ENCODE data around the gene TMEM184B.

DNA sequence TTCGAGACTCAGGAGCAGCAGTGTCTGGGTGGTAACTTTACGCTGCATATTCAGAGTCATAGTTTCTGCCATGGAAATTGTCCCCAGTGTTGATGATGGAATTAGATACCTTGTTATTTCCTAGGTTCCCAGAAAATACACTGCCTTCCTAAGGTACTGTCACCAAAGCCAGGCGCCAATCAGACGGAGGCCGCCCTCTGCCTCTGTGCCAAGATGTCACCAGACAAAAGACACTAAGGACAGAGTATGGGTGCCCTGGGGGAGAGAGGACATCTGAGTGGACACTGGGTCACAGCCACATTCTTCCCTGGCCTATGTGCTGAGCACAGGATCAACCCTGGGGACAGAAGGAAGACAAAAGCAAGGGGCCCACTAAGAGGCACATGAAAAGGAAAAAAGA, 102.3 kb downstream of the TMEM184B start:
- TF ChIP-seq ISL1 (CRISPR knock-in tag; IDR thresholded peaks at IDR 0.05) (no peak), ZC3H10 (CRISPR knock-in tag; IDR thresholded peaks at IDR 0.05) (no peak), SNAI2 (CRISPR knock-in tag; IDR thresholded peaks at IDR 0.05) (no peak), BACH2 (CRISPR knock-in tag; IDR thresholded peaks at IDR 0.05; ENCODE audit: borderline replicate concordance) (no peak), TOX (CRISPR knock-in tag; IDR thresholded peaks at IDR 0.05; ENCODE audit: borderline replicate concordance) (no peak), ARNTL (CRISPR knock-in tag; IDR thresholded peaks at IDR 0.05; ENCODE audit: borderline replicate concordance, low read depth) (no peak), CSDC2 (CRISPR knock-in tag; IDR thresholded peaks at IDR 0.05) (no peak)
- TF ChIP-seq, protein P1, sequence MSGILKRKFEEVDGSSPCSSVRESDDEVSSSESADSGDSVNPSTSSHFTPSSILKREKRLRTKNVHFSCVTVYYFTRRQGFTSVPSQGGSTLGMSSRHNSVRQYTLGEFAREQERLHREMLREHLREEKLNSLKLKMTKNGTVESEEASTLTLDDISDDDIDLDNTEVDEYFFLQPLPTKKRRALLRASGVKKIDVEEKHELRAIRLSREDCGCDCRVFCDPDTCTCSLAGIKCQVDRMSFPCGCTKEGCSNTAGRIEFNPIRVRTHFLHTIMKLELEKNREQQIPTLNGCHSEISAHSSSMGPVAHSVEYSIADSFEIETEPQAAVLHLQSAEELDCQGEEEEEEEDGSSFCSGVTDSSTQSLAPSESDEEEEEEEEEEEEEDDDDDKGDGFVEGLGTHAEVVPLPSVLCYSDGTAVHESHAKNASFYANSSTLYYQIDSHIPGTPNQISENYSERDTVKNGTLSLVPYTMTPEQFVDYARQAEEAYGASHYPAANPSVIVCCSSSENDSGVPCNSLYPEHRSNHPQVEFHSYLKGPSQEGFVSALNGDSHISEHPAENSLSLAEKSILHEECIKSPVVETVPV (CRISPR knock-in tag; IDR thresholded peaks at IDR 0.05), result no peak
- TF ChIP-seq, protein P2, sequence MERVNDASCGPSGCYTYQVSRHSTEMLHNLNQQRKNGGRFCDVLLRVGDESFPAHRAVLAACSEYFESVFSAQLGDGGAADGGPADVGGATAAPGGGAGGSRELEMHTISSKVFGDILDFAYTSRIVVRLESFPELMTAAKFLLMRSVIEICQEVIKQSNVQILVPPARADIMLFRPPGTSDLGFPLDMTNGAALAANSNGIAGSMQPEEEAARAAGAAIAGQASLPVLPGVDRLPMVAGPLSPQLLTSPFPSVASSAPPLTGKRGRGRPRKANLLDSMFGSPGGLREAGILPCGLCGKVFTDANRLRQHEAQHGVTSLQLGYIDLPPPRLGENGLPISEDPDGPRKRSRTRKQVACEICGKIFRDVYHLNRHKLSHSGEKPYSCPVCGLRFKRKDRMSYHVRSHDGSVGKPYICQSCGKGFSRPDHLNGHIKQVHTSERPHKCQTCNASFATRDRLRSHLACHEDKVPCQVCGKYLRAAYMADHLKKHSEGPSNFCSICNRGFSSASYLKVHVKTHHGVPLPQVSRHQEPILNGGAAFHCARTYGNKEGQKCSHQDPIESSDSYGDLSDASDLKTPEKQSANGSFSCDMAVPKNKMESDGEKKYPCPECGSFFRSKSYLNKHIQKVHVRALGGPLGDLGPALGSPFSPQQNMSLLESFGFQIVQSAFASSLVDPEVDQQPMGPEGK (CRISPR knock-in tag; IDR thresholded peaks at IDR 0.05; ENCODE audit: borderline replicate concordance), result no peak
- TF ChIP-seq, protein P3, sequence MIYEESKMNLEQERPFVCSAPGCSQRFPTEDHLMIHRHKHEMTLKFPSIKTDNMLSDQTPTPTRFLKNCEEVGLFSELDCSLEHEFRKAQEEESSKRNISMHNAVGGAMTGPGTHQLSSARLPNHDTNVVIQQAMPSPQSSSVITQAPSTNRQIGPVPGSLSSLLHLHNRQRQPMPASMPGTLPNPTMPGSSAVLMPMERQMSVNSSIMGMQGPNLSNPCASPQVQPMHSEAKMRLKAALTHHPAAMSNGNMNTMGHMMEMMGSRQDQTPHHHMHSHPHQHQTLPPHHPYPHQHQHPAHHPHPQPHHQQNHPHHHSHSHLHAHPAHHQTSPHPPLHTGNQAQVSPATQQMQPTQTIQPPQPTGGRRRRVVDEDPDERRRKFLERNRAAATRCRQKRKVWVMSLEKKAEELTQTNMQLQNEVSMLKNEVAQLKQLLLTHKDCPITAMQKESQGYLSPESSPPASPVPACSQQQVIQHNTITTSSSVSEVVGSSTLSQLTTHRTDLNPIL (CRISPR knock-in tag; IDR thresholded peaks at IDR 0.05; ENCODE audit: low read depth), result no peak
- TF ChIP-seq, protein P4, sequence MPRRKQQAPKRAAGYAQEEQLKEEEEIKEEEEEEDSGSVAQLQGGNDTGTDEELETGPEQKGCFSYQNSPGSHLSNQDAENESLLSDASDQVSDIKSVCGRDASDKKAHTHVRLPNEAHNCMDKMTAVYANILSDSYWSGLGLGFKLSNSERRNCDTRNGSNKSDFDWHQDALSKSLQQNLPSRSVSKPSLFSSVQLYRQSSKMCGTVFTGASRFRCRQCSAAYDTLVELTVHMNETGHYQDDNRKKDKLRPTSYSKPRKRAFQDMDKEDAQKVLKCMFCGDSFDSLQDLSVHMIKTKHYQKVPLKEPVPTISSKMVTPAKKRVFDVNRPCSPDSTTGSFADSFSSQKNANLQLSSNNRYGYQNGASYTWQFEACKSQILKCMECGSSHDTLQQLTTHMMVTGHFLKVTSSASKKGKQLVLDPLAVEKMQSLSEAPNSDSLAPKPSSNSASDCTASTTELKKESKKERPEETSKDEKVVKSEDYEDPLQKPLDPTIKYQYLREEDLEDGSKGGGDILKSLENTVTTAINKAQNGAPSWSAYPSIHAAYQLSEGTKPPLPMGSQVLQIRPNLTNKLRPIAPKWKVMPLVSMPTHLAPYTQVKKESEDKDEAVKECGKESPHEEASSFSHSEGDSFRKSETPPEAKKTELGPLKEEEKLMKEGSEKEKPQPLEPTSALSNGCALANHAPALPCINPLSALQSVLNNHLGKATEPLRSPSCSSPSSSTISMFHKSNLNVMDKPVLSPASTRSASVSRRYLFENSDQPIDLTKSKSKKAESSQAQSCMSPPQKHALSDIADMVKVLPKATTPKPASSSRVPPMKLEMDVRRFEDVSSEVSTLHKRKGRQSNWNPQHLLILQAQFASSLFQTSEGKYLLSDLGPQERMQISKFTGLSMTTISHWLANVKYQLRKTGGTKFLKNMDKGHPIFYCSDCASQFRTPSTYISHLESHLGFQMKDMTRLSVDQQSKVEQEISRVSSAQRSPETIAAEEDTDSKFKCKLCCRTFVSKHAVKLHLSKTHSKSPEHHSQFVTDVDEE (CRISPR knock-in tag; IDR thresholded peaks at IDR 0.05), result no peak
